ENCODE results near the gene XKR8. TPM values are rescaled to one million over a fixed set of nuclear protein-coding genes. Genes with fewer than 3 reads are reported as not detected.

XKR8 gene
- total and polyA plus RNA-seq, 5 experiments from 2014 or later, result 7.2 to 14.4 (median 8.8) TPM

GRCh38 chr1:27938488-27938887, 21.3 kb upstream of the XKR8 start:
- Mint-ChIP-seq H3K4me1 (peaks cover 17 to 47% (median 26%) of the 10 kb centered on the region in 4 donors), H3K27me3 (peaks cover 4 to 14% (median 11%) of the 10 kb centered on the region in 5 donors), H3K9me3 (no peaks in the 10 kb centered on the region), H3K27ac (peak overlapping the region in 1 of 10 donors; percentile 29), H3K36me3 (no peaks in the 10 kb centered on the region), H3K4me3 (no peak overlapping the region)
- POLR2A ChIA-PET, result no interaction called here
- no peak for DNase-seq
- ATAC-seq, result no peak

GRCh38 chr1:27940297-27940696, 19.5 kb upstream of the XKR8 start:
- DNase-seq, result peak; percentile 45 to 89 (median 68)
- H3K27ac Mint-ChIP-seq, result peak overlapping the region; percentile 41 to 94 (median 83)
- peaks cover 9 to 52% (median 26%) of the 10 kb centered on the region in 4 donors for H3K4me1 Mint-ChIP-seq
- peak; percentile 90 to 96 for ATAC-seq
- POLR2A ChIA-PET, result interaction anchor here (0.6 to 3.0 kb wide), 4 partner anchors 19 to 82 kb away, joined by 4 to 10 read pairs (median 5); partner anchors contain the start of gene XKR8
- peaks cover 0 to 7% (median 6%) of the 10 kb centered on the region in 5 donors for H3K27me3 Mint-ChIP-seq
- no peaks in the 10 kb centered on the region for H3K9me3 Mint-ChIP-seq
- H3K4me3 Mint-ChIP-seq, result no peak overlapping the region
- H3K36me3 Mint-ChIP-seq, result no peaks in the 10 kb centered on the region

GRCh38 chr1:27940870-27941560, 18.8 kb upstream of the XKR8 start:
- DNase-seq (no peak), ATAC-seq (no peak)
- H3K27ac Mint-ChIP-seq, result peak overlapping the region; percentile 48 to 94 (median 78)
- H3K27me3 Mint-ChIP-seq, result peaks cover 0 to under 1% (median 0%) of the 10 kb centered on the region in 5 donors
- H3K9me3 Mint-ChIP-seq, result no peaks in the 10 kb centered on the region
- no peak overlapping the region for H3K4me3 Mint-ChIP-seq
- POLR2A ChIA-PET, result interaction anchor here (0.5 to 3.0 kb wide), 6 partner anchors 14 to 83 kb away, joined by 3 to 10 read pairs (median 5); partner anchors contain the start of gene XKR8
- H3K36me3 Mint-ChIP-seq, result no peaks in the 10 kb centered on the region
- H3K4me1 Mint-ChIP-seq, result peaks cover 5 to 45% (median 23%) of the 10 kb centered on the region in 4 donors

GRCh38 chr1:27941671-27942540, 17.9 kb upstream of the XKR8 start:
- Mint-ChIP-seq H3K9me3 (no peaks in the 10 kb centered on the region), H3K27me3 (no peaks in the 10 kb centered on the region), H3K4me1 (peaks cover 5 to 45% (median 23%) of the 10 kb centered on the region in 4 donors), H3K27ac (peak overlapping the region; percentile 18 to 93 (median 54)), H3K4me3 (no peak overlapping the region), H3K36me3 (no peaks in the 10 kb centered on the region)
- ATAC-seq, result no peak
- POLR2A ChIA-PET, result interaction anchor here (0.6 to 3.0 kb wide), 2 partner anchors 18 to 1439 kb away, joined by 5 to 10 read pairs; partner anchors contain the start of gene XKR8
- DNase-seq, result no peak

- no peaks in the 10 kb centered on the region for H3K36me3 Mint-ChIP-seq
- H3K9me3 Mint-ChIP-seq, result no peaks in the 10 kb centered on the region
- H3K4me1 Mint-ChIP-seq, result peaks cover 4 to 41% (median 23%) of the 10 kb centered on the region in 4 donors
- no peak for DNase-seq
- ATAC-seq, result no peak
- POLR2A ChIA-PET, result interaction anchor here (0.6 to 2.8 kb wide), 4 partner anchors 11 to 186 kb away, joined by 3 to 20 read pairs (median 4); partner anchors contain the start of gene XKR8
- peak overlapping the region in 1 of 10 donors; percentile 45 for H3K4me3 Mint-ChIP-seq
- peak overlapping the region in 4 of 10 donors; percentile 14 to 53 (median 24) for H3K27ac Mint-ChIP-seq
- no peaks in the 10 kb centered on the region for H3K27me3 Mint-ChIP-seq
Measured at GRCh38 chr1:27945020-27945419, 14.8 kb upstream of the XKR8 start.

GRCh38 chr1:27949027-27949426, 10.7 kb upstream of the XKR8 start:
- ATAC-seq (no peak), DNase-seq (no peak)
- Mint-ChIP-seq H3K36me3 (no peaks in the 10 kb centered on the region), H3K9me3 (no peaks in the 10 kb centered on the region), H3K27me3 (no peaks in the 10 kb centered on the region), H3K4me3 (no peak overlapping the region), H3K4me1 (peaks cover 0 to 9% (median 3%) of the 10 kb centered on the region in 4 donors), H3K27ac (no peak overlapping the region)
- POLR2A ChIA-PET, result interaction anchor here (1.3 to 1.7 kb wide), 2 partner anchors 8 to 12 kb away, joined by 3 to 4 read pairs; no protein-coding TSS in a partner anchor

GRCh38 chr1:27951396-27951795, 8.4 kb upstream of the XKR8 start:
- Mint-ChIP-seq H3K36me3 (no peaks in the 10 kb centered on the region), H3K4me3 (no peak overlapping the region), H3K27ac (no peak overlapping the region), H3K9me3 (no peaks in the 10 kb centered on the region), H3K4me1 (peaks cover 0 to 1% (median 0%) of the 10 kb centered on the region in 4 donors), H3K27me3 (peaks cover 0 to 5% (median 0%) of the 10 kb centered on the region in 5 donors)
- DNase-seq (no peak), ATAC-seq (no peak)
- POLR2A ChIA-PET, result interaction anchor here (0.7 to 1.6 kb wide), 3 partner anchors 9 to 278 kb away, joined by 3 to 6 read pairs (median 3); partner anchors contain the start of gene XKR8

- peaks cover 0 to 1% (median 0%) of the 10 kb centered on the region in 4 donors for H3K4me1 Mint-ChIP-seq
- no peaks in the 10 kb centered on the region for H3K9me3 Mint-ChIP-seq
- POLR2A ChIA-PET, result interaction anchor here (0.5 to 1.6 kb wide), 3 partner anchors 8 to 249 kb away, joined by 3 to 6 read pairs (median 3); partner anchors contain the start of gene XKR8
- H3K36me3 Mint-ChIP-seq, result no peaks in the 10 kb centered on the region
- H3K27ac Mint-ChIP-seq, result peak overlapping the region in 2 of 10 donors; percentile 51 to 56
- peaks cover 0 to 5% (median 0%) of the 10 kb centered on the region in 5 donors for H3K27me3 Mint-ChIP-seq
- DNase-seq (no peak), ATAC-seq (no peak)
- H3K4me3 Mint-ChIP-seq, result no peak overlapping the region
Measured at GRCh38 chr1:27952147-27952546, 7.6 kb upstream of the XKR8 start.

GRCh38 chr1:27954186-27954585, 5.6 kb upstream of the XKR8 start:
- H3K36me3 Mint-ChIP-seq, result no peaks in the 10 kb centered on the region
- POLR2A ChIA-PET, result interaction anchor here (0.6 kb wide), 1 partner anchor 146 kb away, joined by 4 read pairs; no protein-coding TSS in a partner anchor
- H3K4me1 Mint-ChIP-seq, result peaks cover 0 to 10% (median 3%) of the 10 kb centered on the region in 4 donors
- no peak overlapping the region for H3K27ac Mint-ChIP-seq
- H3K4me3 Mint-ChIP-seq, result no peak overlapping the region
- H3K9me3 Mint-ChIP-seq, result no peaks in the 10 kb centered on the region
- DNase-seq, result no peak
- no peak for ATAC-seq
- H3K27me3 Mint-ChIP-seq, result peaks cover 0 to 5% (median 0%) of the 10 kb centered on the region in 5 donors

GRCh38 chr1:27955076-27955475, 4.7 kb upstream of the XKR8 start:
- no peak for DNase-seq
- Mint-ChIP-seq H3K4me1 (peaks cover 0 to 13% (median 5%) of the 10 kb centered on the region in 4 donors), H3K4me3 (peak overlapping the region in 1 of 10 donors; percentile 10), H3K27ac (peak overlapping the region in 1 of 10 donors; percentile 53), H3K36me3 (no peaks in the 10 kb centered on the region), H3K27me3 (peaks cover 0 to 5% (median 0%) of the 10 kb centered on the region in 5 donors), H3K9me3 (no peaks in the 10 kb centered on the region)
- POLR2A ChIA-PET, result no interaction called here
- ATAC-seq, result no peak

GRCh38 chr1:27956761-27957160, 3.0 kb upstream of the XKR8 start:
- Mint-ChIP-seq H3K36me3 (no peaks in the 10 kb centered on the region), H3K4me3 (peak overlapping the region in 4 of 10 donors; percentile 9 to 56 (median 37)), H3K27me3 (peaks cover 0 to 5% (median 0%) of the 10 kb centered on the region in 5 donors), H3K27ac (peak overlapping the region in 3 of 10 donors; percentile 5 to 48 (median 14)), H3K4me1 (peaks cover 7 to 27% (median 17%) of the 10 kb centered on the region in 4 donors), H3K9me3 (no peaks in the 10 kb centered on the region)
- DNase-seq (no peak), ATAC-seq (no peak)
- POLR2A ChIA-PET, result interaction anchor here (1.3 to 4.0 kb wide), 2 partner anchors 9 to 12 kb away, joined by 3 to 20 read pairs; no protein-coding TSS in a partner anchor

GRCh38 chr1:27957655-27958054, 2.1 kb upstream of the XKR8 start:
- no peak for DNase-seq
- peak overlapping the region in 1 of 10 donors; percentile 37 for H3K27ac Mint-ChIP-seq
- no peak for ATAC-seq
- H3K4me3 Mint-ChIP-seq, result peak overlapping the region in 3 of 10 donors; percentile 58 to 73 (median 69)
- POLR2A ChIA-PET, result interaction anchor here (0.6 to 4.0 kb wide), 5 partner anchors 9 to 101 kb away, joined by 3 to 20 read pairs (median 4); no protein-coding TSS in a partner anchor
- H3K27me3 Mint-ChIP-seq, result peaks cover 0 to 5% (median 0%) of the 10 kb centered on the region in 5 donors
- peaks cover 10 to 35% (median 21%) of the 10 kb centered on the region in 4 donors for H3K4me1 Mint-ChIP-seq
- peaks cover 0 to 2% (median 0%) of the 10 kb centered on the region in 3 donors for H3K36me3 Mint-ChIP-seq
- H3K9me3 Mint-ChIP-seq, result no peaks in the 10 kb centered on the region

All from naive thymus-derived CD8-positive, alpha-beta T cell (primary cell).